Hepatocyte (in vitro differentiated cells): ENCODE results near the gene TESMIN.

ENCODE experiments used
- EZH2 ChIP-seq: fragments of 200-600 bp; sonication (generic); IDR thresholded peaks from 2 replicates; pipeline ENCODE4 v1.6.1; 2016; ENCODE audit warnings: antibody characterized with exemption, mild to moderate bottlenecking, borderline replicate concordance
- EZH2phosphoT487 ChIP-seq: fragments of 200-600 bp; sonication (generic); IDR thresholded peaks from one replicate; pipeline ENCODE4 v1.6.1; 2018; ENCODE audit warnings: antibody characterized with exemption, mild to moderate bottlenecking, low read depth, moderate library complexity; ENCODE audit not compliant: unreplicated experiment, severe bottlenecking
- TF ChIP-seq, protein P1 (sequence below): fragments of 200-600 bp; sonication (generic); IDR thresholded peaks from 2 replicates; pipeline ENCODE4 v1.5.1; 2016; ENCODE audit warnings: antibody characterized with exemption, mild to moderate bottlenecking; ENCODE audit not compliant: poor library complexity

GRCh38 chr11:68784653-68785052 is 33.3 kb upstream of the TESMIN start:
- TF ChIP-seq EZH2 (no peak), EZH2phosphoT487 (no peak)
- TF ChIP-seq, protein P1, sequence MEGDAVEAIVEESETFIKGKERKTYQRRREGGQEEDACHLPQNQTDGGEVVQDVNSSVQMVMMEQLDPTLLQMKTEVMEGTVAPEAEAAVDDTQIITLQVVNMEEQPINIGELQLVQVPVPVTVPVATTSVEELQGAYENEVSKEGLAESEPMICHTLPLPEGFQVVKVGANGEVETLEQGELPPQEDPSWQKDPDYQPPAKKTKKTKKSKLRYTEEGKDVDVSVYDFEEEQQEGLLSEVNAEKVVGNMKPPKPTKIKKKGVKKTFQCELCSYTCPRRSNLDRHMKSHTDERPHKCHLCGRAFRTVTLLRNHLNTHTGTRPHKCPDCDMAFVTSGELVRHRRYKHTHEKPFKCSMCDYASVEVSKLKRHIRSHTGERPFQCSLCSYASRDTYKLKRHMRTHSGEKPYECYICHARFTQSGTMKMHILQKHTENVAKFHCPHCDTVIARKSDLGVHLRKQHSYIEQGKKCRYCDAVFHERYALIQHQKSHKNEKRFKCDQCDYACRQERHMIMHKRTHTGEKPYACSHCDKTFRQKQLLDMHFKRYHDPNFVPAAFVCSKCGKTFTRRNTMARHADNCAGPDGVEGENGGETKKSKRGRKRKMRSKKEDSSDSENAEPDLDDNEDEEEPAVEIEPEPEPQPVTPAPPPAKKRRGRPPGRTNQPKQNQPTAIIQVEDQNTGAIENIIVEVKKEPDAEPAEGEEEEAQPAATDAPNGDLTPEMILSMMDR: no peak
